ENCODE measurements around the gene DPP3. TPM values are rescaled to one million over a fixed set of nuclear protein-coding genes. Genes with fewer than 3 reads are reported as not detected.

DPP3 gene
- total RNA-seq, 1 experiment from 2014 or later = 55.6 TPM

DNA sequence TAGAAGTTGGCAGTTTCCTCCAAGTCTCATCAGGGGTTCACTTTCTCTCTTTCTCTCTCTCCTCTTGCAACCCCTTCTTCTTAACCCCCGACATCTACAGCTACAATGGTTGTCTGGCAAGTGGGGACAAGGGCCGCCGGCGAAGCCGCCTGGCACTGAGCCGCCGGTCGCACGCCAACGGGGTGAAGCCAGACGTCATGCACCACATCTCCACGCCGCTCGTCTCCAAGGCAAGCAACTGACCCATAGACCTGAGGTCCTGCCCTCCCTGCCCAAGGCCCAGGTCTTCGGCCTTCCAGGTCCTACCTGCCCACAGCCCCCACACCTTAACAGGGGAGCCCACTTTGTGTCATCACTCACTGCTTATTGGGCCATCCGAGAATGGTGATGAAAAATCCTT is 9.1 kb upstream of the DPP3 start:
- RAD21 ChIA-PET (ENCODE audit: low non-redundant PET in 1 of 2, low total read pairs in 2 of 2, uncharacterized antibody in 2 of 2, unreplicated experiment in 2 of 2) = no interaction called here
- no TSS peak for BruUV-seq (replicated peaks)
- H3K4me3 ChIP-seq (replicated peaks in 1 of 2; ENCODE audit: low read depth in 1 of 2, low read length in 2 of 2) = no peak overlapping the region
- peaks cover 6 to 13% of the 10 kb centered on the region in 2 experiments for H3K4me1 ChIP-seq (ENCODE audit: control insufficient read depth in 1 of 2, insufficient read depth in 2 of 2, low read length in 2 of 2)
- H3K9ac ChIP-seq (ENCODE audit: low read length) = no peak overlapping the region
- H3K36me3 ChIP-seq (ENCODE audit: control insufficient read depth in 1 of 2, insufficient read depth in 2 of 2, low read length in 2 of 2) = peaks cover 8 to 12% of the 10 kb centered on the region in 2 experiments; a peak in 2 of 4 replicates
- no peaks in the 10 kb centered on the region for H3K27me3 ChIP-seq (ENCODE audit: insufficient read depth, low read length)
- H3K27ac ChIP-seq (ENCODE audit: low read depth, low read length) = no peak overlapping the region
- POLR2A ChIA-PET = interaction anchor here (2.4 kb wide), 1 partner anchor 9 kb away, joined by 13 read pairs; the partner anchor contains the start of gene DPP3
- H4K20me1 ChIP-seq (ENCODE audit: insufficient read depth) = no peaks in the 10 kb centered on the region
- no peaks in the 10 kb centered on the region for H3K9me2 ChIP-seq (ENCODE audit: insufficient read depth)
- CTCF ChIA-PET = no interaction called here
- TF ChIP-seq, protein P1, sequence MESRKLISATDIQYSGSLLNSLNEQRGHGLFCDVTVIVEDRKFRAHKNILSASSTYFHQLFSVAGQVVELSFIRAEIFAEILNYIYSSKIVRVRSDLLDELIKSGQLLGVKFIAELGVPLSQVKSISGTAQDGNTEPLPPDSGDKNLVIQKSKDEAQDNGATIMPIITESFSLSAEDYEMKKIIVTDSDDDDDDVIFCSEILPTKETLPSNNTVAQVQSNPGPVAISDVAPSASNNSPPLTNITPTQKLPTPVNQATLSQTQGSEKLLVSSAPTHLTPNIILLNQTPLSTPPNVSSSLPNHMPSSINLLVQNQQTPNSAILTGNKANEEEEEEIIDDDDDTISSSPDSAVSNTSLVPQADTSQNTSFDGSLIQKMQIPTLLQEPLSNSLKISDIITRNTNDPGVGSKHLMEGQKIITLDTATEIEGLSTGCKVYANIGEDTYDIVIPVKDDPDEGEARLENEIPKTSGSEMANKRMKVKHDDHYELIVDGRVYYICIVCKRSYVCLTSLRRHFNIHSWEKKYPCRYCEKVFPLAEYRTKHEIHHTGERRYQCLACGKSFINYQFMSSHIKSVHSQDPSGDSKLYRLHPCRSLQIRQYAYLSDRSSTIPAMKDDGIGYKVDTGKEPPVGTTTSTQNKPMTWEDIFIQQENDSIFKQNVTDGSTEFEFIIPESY (IDR thresholded peaks at IDR 0.05; ENCODE audit: extremely low read depth, insufficient replicate concordance, low read length) = no peak
- TF ChIP-seq SIN3A (IDR thresholded peaks at IDR 0.05; ENCODE audit: low read depth) (no peak), FOSL1 (IDR thresholded peaks at IDR 0.05; ENCODE audit: low read depth) (no peak), RAD21 (IDR thresholded peaks at IDR 0.05; ENCODE audit: low read depth) (no peak), EGR1 (IDR thresholded peaks at IDR 0.05; ENCODE audit: low read depth) (no peak)
- TF ChIP-seq, protein P2, sequence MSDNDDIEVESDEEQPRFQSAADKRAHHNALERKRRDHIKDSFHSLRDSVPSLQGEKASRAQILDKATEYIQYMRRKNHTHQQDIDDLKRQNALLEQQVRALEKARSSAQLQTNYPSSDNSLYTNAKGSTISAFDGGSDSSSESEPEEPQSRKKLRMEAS (IDR thresholded peaks at IDR 0.05) = no peak
- no peak overlapping the region for H2AFZ ChIP-seq (ENCODE audit: low read depth, low read length, poor library complexity, severe bottlenecking)
- H3K4me2 ChIP-seq (ENCODE audit: low read length) = no peak overlapping the region
- peaks cover 8% of the 10 kb centered on the region; the same call in 1 of the 2 replicates for H3K79me2 ChIP-seq (ENCODE audit: insufficient read depth, low read length)
- ATAC-seq (no peak), DNase-seq (ENCODE audit: low read depth, low spot score) (no peak)
- intact Hi-C loops (cut with micrococcal nuclease) = no loop called here
- H3K9me3 ChIP-seq (ENCODE audit: control insufficient read depth in 1 of 2, insufficient read depth in 1 of 2, low read depth in 1 of 2, low read length in 2 of 2) = no peaks in the 10 kb centered on the region

DNA sequence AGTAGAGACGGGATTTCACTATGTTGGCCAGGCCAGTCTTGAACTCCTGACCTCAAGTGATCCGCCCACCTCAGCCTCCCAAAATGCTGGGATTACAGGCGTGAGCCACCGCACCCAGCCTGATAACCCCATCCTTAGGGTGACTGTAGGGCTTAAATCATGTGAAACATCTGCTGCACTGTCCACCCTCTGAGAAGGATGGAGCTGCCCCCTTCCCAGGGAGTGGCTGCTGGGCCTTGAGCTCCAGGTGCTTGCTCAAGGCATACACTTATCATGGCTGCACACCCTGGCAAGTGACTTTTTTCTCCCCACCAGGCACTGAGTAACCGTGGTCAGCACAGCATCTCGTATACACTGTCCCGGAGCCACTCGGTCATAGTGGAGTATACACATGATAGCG is 8.2 kb upstream of the DPP3 start:
- H3K27me3 ChIP-seq (ENCODE audit: insufficient read depth, low read length) = no peaks in the 10 kb centered on the region
- no TSS peak for BruUV-seq (replicated peaks)
- intact Hi-C loops (cut with micrococcal nuclease) = no loop called here
- H3K27ac ChIP-seq (ENCODE audit: low read depth, low read length) = no peak overlapping the region
- peaks cover 8% of the 10 kb centered on the region; the same call in 1 of the 2 replicates for H3K79me2 ChIP-seq (ENCODE audit: insufficient read depth, low read length)
- no peak for DNase-seq (ENCODE audit: low read depth, low spot score)
- RAD21 ChIA-PET (ENCODE audit: low non-redundant PET in 1 of 2, low total read pairs in 2 of 2, uncharacterized antibody in 2 of 2, unreplicated experiment in 2 of 2) = no interaction called here
- H2AFZ ChIP-seq (ENCODE audit: low read depth, low read length, poor library complexity, severe bottlenecking) = no peak overlapping the region
- H3K9me2 ChIP-seq (ENCODE audit: insufficient read depth) = no peaks in the 10 kb centered on the region
- TF ChIP-seq EZH2 (IDR thresholded peaks at IDR 0.05) (no peak), POLR2AphosphoS5 (IDR thresholded peaks at IDR 0.05; ENCODE audit: low read depth, low read length) (no peak), CEBPB (IDR thresholded peaks at IDR 0.05; ENCODE audit: low read depth) (no peak), RAD21 (IDR thresholded peaks at IDR 0.05; ENCODE audit: low read depth) (no peak), POLR2A (IDR thresholded peaks at IDR 0.05; ENCODE audit: borderline replicate concordance, extremely low read depth, insufficient read depth, insufficient read length) (no peak), ZNF274 (IDR thresholded peaks at IDR 0.05; ENCODE audit: low read depth, low read length) (no peak), SIN3A (IDR thresholded peaks at IDR 0.05; ENCODE audit: low read depth) (no peak)
- TF ChIP-seq, protein P3, sequence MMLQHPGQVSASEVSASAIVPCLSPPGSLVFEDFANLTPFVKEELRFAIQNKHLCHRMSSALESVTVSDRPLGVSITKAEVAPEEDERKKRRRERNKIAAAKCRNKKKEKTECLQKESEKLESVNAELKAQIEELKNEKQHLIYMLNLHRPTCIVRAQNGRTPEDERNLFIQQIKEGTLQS (IDR thresholded peaks at IDR 0.05) = no peak
- TF ChIP-seq, protein P1 (IDR thresholded peaks at IDR 0.05; ENCODE audit: extremely low read depth, insufficient replicate concordance, low read length) = no peak
- H4K20me1 ChIP-seq (ENCODE audit: insufficient read depth) = no peaks in the 10 kb centered on the region
- no peak for ATAC-seq
- CTCF ChIA-PET = no interaction called here
- no peak overlapping the region for H3K4me2 ChIP-seq (ENCODE audit: low read length)
- H3K9ac ChIP-seq (ENCODE audit: low read length) = no peak overlapping the region
- H3K36me3 ChIP-seq (ENCODE audit: control insufficient read depth in 1 of 2, insufficient read depth in 2 of 2, low read length in 2 of 2) = peaks cover 8 to 12% of the 10 kb centered on the region in 2 experiments; a peak in 2 of 4 replicates
- H3K4me3 ChIP-seq (replicated peaks in 1 of 2; ENCODE audit: low read depth in 1 of 2, low read length in 2 of 2) = no peak overlapping the region
- H3K9me3 ChIP-seq (ENCODE audit: control insufficient read depth in 1 of 2, insufficient read depth in 1 of 2, low read depth in 1 of 2, low read length in 2 of 2) = no peaks in the 10 kb centered on the region
- H3K4me1 ChIP-seq (ENCODE audit: control insufficient read depth in 1 of 2, insufficient read depth in 2 of 2, low read length in 2 of 2) = peaks cover 5 to 9% of the 10 kb centered on the region in 2 experiments; a peak in 3 of 4 replicates
- POLR2A ChIA-PET = no interaction called here
